Measurements from ENCODE around the gene PFKFB2.

- no peak for TF ChIP-seq EP300 (IDR thresholded peaks at IDR 0.05)
- TF ChIP-seq, protein P1, sequence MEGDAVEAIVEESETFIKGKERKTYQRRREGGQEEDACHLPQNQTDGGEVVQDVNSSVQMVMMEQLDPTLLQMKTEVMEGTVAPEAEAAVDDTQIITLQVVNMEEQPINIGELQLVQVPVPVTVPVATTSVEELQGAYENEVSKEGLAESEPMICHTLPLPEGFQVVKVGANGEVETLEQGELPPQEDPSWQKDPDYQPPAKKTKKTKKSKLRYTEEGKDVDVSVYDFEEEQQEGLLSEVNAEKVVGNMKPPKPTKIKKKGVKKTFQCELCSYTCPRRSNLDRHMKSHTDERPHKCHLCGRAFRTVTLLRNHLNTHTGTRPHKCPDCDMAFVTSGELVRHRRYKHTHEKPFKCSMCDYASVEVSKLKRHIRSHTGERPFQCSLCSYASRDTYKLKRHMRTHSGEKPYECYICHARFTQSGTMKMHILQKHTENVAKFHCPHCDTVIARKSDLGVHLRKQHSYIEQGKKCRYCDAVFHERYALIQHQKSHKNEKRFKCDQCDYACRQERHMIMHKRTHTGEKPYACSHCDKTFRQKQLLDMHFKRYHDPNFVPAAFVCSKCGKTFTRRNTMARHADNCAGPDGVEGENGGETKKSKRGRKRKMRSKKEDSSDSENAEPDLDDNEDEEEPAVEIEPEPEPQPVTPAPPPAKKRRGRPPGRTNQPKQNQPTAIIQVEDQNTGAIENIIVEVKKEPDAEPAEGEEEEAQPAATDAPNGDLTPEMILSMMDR (IDR thresholded peaks at IDR 0.05) = no peak
- TF ChIP-seq POLR2A (IDR thresholded peaks at IDR 0.05; ENCODE audit: low read depth) = no peak
Observed at GRCh38 chr1:207088701-207089626, 35.9 kb downstream of the PFKFB2 start, which contains the start of gene C4BPB.

All from esophagus muscularis mucosa (tissue), 4 donors.